Osteoblast (primary cell): ENCODE data around the gene CRIP1. TPM values are rescaled to one million over a fixed set of nuclear protein-coding genes. Genes with fewer than 3 reads are reported as not detected.

ENCODE experiments used
- DNase-seq: peaks from one replicate; pipeline ENCODE4 v3.0.0; 2011; ENCODE audit warnings: low spot score, mixed read lengths; ENCODE audit not compliant: insufficient read length; ENCODE audit errors: missing footprints
- H2AFZ ChIP-seq: 2 replicates; pipeline ENCODE4 v1.6.0; 2011; ENCODE audit warnings: mild to moderate bottlenecking, low read length
- H3K27ac ChIP-seq: 2 replicates; pipeline ENCODE4 v1.5.1; 2011; ENCODE audit warnings: mild to moderate bottlenecking, low read depth, low read length, moderate library complexity
- H3K27me3 ChIP-seq: 2 replicates; pipeline ENCODE4 v1.6.0; 2012; ENCODE audit warnings: mild to moderate bottlenecking, control low read depth, inconsistent platforms, low read length, moderate library complexity; ENCODE audit not compliant: insufficient read depth
- H3K36me3 ChIP-seq: 2 replicates; pipeline ENCODE4 v1.5.1; 2011; ENCODE audit warnings: mild to moderate bottlenecking, low read length, control low read depth, moderate library complexity; ENCODE audit not compliant: insufficient read depth
- H3K4me1 ChIP-seq: 2 replicates; pipeline ENCODE4 v1.5.1; 2011; ENCODE audit warnings: mild to moderate bottlenecking, low read length, control low read depth, moderate library complexity; ENCODE audit not compliant: insufficient read depth
- H3K4me2 ChIP-seq: 2 replicates; pipeline ENCODE4 v1.6.0; 2011; ENCODE audit warnings: mild to moderate bottlenecking, low read length; ENCODE audit not compliant: insufficient read depth
- H3K4me3 ChIP-seq: fragments of 200-600 bp; sonication (generic); 3 replicates; pipeline ENCODE4 v1.5.1; 2012; ENCODE audit warnings: mild to moderate bottlenecking, low read length, inconsistent platforms; ENCODE audit not compliant: insufficient read depth
- H3K79me2 ChIP-seq: 2 replicates; pipeline ENCODE4 v1.6.0; 2012; ENCODE audit warnings: mild to moderate bottlenecking, low read length, control low read depth, inconsistent platforms; ENCODE audit not compliant: insufficient read depth
- H3K9me3 ChIP-seq: 2 replicates; pipeline ENCODE4 v1.5.1; 2011; ENCODE audit warnings: low read depth, low read length, control low read depth
- H4K20me1 ChIP-seq: 2 replicates; pipeline ENCODE4 v1.6.0; 2012; ENCODE audit warnings: mild to moderate bottlenecking, low read length, control low read depth; ENCODE audit not compliant: insufficient read depth
- total RNA-seq: library from RNA; depleted of rRNA; stranded (reverse); fragments of >200 nt; gene quantifications from 2 replicates; pipeline ENCODE4 v1.2.3, GENCODE V29; 2012
- TF ChIP-seq, protein P1 (sequence below): IDR thresholded peaks from 2 replicates; pipeline ENCODE4 v1.5.1; 2011; ENCODE audit warnings: mild to moderate bottlenecking, low read depth, low read length, moderate library complexity; ENCODE audit errors: extremely low read depth

The CRIP1 gene
- total RNA-seq, 1 donor: 8.7 TPM

DNA sequence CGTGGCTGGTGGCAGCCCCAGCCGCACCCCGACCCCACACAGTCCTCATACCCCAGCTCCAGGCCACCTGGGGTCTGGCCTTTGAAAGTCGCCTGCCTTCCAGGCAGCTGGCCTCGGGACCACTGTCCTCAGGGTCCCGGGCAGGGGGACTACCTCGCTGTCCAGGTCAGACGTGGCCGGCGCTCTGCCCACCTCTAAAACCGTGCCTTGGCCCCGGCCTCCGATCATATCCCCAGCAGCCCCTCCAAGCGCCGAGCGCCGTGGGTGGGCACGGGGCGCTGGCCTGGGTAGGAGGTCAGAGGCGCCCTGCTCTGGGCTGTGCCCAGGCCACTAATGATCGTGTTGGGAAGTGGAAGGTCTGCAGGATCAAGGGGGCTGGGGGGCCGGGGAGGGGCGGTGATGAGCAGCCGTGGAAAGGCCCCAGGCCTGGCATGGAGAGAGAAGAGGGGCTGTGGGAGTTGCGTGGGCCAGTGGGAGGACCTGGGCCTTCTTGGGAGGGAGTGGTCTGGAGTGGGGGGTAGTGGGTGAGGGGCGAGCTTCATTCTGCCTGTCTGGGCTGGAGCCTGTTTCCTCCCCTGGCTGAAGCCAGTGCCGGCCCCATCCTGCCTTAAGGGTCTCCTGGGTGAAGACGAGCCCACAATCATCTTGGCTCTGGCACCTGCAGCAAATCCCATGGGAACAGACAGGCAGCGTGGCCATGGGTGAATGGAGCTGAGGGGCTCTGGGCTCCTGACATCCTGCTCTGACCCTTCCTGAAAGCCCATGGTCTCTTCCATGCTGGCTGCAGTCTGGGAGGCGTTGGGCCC is 44.6 kb downstream of the CRIP1 start:
- H3K4me2 ChIP-seq: no peak overlapping the region
- TF ChIP-seq, protein P1, sequence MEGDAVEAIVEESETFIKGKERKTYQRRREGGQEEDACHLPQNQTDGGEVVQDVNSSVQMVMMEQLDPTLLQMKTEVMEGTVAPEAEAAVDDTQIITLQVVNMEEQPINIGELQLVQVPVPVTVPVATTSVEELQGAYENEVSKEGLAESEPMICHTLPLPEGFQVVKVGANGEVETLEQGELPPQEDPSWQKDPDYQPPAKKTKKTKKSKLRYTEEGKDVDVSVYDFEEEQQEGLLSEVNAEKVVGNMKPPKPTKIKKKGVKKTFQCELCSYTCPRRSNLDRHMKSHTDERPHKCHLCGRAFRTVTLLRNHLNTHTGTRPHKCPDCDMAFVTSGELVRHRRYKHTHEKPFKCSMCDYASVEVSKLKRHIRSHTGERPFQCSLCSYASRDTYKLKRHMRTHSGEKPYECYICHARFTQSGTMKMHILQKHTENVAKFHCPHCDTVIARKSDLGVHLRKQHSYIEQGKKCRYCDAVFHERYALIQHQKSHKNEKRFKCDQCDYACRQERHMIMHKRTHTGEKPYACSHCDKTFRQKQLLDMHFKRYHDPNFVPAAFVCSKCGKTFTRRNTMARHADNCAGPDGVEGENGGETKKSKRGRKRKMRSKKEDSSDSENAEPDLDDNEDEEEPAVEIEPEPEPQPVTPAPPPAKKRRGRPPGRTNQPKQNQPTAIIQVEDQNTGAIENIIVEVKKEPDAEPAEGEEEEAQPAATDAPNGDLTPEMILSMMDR: no peak
- DNase-seq: peak; percentile 89
- H3K27me3 ChIP-seq: peaks cover under 1% of the 10 kb centered on the region
- no peaks in the 10 kb centered on the region for H3K9me3 ChIP-seq
- H3K36me3 ChIP-seq: no peaks in the 10 kb centered on the region
- no peak overlapping the region for H2AFZ ChIP-seq
- H3K27ac ChIP-seq: no peak overlapping the region
- no peak overlapping the region for H3K4me3 ChIP-seq
- H3K4me1 ChIP-seq: peaks cover 5% of the 10 kb centered on the region
- H3K79me2 ChIP-seq: no peaks in the 10 kb centered on the region
- no peaks in the 10 kb centered on the region for H4K20me1 ChIP-seq

DNA sequence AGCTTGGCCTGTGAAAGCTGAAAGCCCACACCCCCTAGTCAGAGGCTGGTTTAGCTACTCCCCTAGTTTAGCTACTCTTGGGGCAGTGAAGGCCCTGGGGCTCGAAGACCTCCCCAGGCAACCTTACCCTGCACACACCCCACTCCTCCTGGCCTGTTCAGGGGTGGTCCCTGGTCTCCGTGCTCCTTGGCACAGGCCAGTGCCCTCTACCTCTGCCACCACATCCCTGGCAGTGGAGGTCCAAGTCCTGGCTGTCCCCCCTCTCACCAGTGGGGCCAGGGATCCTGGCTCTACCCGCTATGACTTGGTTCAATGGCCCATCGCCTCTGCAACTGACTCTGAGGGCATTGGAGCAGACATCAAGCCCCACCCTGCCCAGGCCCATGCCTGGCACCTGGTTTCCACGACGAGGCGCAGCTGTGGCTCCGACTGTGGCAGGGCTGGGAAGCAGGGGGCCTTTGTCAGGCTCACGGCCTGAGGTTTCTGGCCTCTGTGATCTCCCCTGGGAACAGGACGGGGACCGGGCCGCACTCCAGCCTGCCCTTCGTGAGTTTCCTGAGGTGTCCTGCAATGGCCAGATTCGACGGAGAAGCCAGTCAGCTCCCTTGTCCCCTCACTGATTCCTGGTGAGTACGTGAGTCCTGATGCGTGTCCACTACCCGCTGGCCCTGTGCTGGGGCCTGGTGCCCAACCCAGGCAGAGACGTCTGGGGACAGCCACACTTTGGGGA is 45.4 kb downstream of the CRIP1 start:
- Histone ChIP-seq H2AFZ (no peak overlapping the region), H3K4me2 (no peak overlapping the region), H3K4me1 (peaks cover 5% of the 10 kb centered on the region), H4K20me1 (no peaks in the 10 kb centered on the region), H3K27me3 (peaks cover 8% of the 10 kb centered on the region), H3K27ac (no peak overlapping the region), H3K79me2 (no peaks in the 10 kb centered on the region), H3K9me3 (no peaks in the 10 kb centered on the region), H3K36me3 (no peaks in the 10 kb centered on the region), H3K4me3 (no peak overlapping the region)
- peak; percentile 88 for DNase-seq
- TF ChIP-seq, protein P1: no peak

DNA sequence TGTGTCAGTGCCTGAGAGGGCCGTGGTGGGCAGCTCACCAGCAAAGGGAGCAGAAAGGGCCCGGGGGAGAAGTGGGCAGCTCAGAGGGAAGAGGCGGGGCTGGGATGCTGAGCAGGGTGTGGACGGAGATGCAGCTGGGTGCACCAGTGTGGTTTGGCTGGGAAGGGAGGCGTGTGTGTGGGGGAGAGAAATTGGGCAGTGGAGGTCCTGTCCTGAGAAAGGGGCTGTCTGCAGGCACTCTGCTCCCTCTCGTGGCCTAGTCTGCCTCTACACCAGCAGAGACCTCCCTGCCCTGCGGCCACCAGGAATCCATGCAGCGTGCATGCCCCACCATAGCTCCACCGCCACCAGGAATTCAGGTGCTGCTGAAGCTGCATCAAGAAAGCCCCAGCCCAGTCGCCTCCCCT is 46.1 kb downstream of the CRIP1 start:
- TF ChIP-seq, protein P1: peak; percentile 47
- no peaks in the 10 kb centered on the region for H3K9me3 ChIP-seq
- H3K4me2 ChIP-seq: no peak overlapping the region
- H3K27me3 ChIP-seq: peaks cover 10% of the 10 kb centered on the region
- H3K27ac ChIP-seq: no peak overlapping the region
- H3K79me2 ChIP-seq: no peaks in the 10 kb centered on the region
- no peaks in the 10 kb centered on the region for H3K36me3 ChIP-seq
- H4K20me1 ChIP-seq: no peaks in the 10 kb centered on the region
- H3K4me3 ChIP-seq: no peak overlapping the region
- H3K4me1 ChIP-seq: peaks cover 2% of the 10 kb centered on the region
- peak; percentile 97 for DNase-seq
- no peak overlapping the region for H2AFZ ChIP-seq

DNA sequence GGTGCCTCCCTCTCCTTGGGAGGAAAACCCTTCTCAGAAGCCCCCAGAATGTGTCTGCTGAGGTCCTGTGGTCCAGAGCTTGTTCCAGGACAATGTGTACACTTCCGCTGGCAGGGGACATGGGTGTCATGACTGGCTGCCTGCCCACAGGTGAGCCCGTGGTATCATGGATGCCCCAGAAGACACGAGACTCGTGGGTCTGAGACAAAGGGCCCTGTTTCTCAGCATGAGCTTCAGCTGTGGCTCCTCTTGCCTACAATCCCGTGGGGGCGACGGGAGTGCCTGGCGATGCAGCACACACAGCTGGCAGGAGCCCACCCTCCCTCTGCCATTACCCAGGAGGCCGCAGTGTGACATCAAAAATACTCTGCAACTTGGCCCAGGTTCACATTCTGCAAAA is 46.7 kb downstream of the CRIP1 start:
- DNase-seq: no peak
- Histone ChIP-seq H3K79me2 (no peaks in the 10 kb centered on the region), H3K9me3 (no peaks in the 10 kb centered on the region), H3K4me1 (no peaks in the 10 kb centered on the region), H2AFZ (no peak overlapping the region), H3K27me3 (peaks cover 13% of the 10 kb centered on the region), H3K36me3 (no peaks in the 10 kb centered on the region), H3K4me2 (no peak overlapping the region), H3K4me3 (no peak overlapping the region), H4K20me1 (no peaks in the 10 kb centered on the region), H3K27ac (no peak overlapping the region)
- TF ChIP-seq, protein P1: no peak
